GM13977 (cell line): Measurements from ENCODE around the gene HPCAL1.
A peak's percentile ranks its signal among the peaks of the same experiment; 100 is the strongest.

ENCODE experiments used
- DNase-seq: peaks from one replicate; pipeline ENCODE4 v3.0.0; 2012; ENCODE audit warnings: low spot score
- CTCF ChIP-seq: IDR thresholded peaks from 2 replicates; pipeline ENCODE4 v1.5.1; 2012; ENCODE audit warnings: mild to moderate bottlenecking, control low read depth; ENCODE audit not compliant: insufficient read depth; ENCODE audit errors: extremely low read depth, missing control alignments
- in situ Hi-C: fragments of 300-500 bp; cut with MboI; formaldehyde crosslinking; loops from one replicate; pipeline ENCODE4 v1.12.0; 2022; ENCODE audit warnings: low sequenced_read_pairs, low pct_unique_long_range_greater_than_20kb, mixed read lengths, inconsistent platforms; ENCODE audit not compliant: unreplicated experiment

Gene HPCAL1

DNA sequence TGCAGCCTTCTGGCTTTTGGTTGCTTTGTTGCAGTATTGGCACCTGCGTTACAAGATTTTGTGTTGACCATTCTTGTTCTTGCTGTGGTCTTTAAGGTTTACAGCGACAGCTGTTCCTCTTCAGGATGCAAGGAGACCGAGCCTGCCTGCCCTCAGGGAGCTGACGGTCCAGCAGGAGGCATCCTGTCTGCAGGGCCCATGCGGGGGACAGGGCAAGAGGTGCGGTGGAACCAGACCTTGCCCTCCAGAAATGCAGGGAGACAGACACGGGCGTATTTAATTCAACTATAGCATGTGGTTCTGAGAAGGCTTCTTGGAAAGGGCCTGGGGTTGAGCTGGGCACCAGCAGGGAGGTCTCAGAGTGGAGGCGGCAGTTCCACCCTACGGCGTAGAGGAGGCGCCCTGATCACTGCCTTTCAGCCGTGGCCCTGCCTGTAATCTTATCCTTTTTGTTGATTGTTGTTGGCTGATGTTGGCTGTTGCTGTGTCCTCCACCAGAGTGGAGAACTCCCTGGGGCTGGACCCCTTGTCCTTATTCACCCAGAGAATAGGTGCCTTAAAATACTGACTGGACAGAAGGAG is 71.7 kb downstream of the HPCAL1 start:
- no peak for TF ChIP-seq CTCF
- DNase-seq = no peak
- in situ Hi-C loops = no loop called here

GRCh38 chr2:10375570-10376281 is 73.0 kb downstream of the HPCAL1 start:
- peak; percentile 61 for DNase-seq
- no peak for TF ChIP-seq CTCF
- in situ Hi-C loops = no loop called here

GRCh38 chr2:10377052-10377746 is 74.5 kb downstream of the HPCAL1 start:
- DNase-seq = no peak
- in situ Hi-C loops = no loop called here
- no peak for TF ChIP-seq CTCF

GRCh38 chr2:10377747-10378085 is 75.0 kb downstream of the HPCAL1 start:
- DNase-seq = no peak
- no peak for TF ChIP-seq CTCF
- in situ Hi-C loops = no loop called here

DNA sequence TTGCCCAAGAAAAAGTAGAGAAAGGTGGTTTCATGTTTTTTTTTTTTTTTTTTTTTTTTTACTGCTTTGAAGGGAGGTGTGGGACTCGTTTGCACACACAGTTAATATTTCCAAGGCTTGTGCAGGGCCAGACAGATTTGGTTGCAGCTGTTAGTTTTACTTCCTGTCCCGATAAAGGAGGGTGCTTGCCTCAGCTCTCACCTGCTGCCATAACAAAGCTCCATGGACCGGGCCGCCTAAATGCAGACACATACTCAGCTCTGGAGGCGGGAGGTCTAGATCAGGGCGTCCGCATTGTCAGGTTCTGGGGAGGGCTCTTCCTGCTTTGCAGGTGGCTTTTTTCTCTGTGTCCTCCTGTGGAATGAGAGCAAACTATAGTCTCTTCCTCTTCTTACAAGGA is 75.5 kb downstream of the HPCAL1 start:
- TF ChIP-seq CTCF = no peak
- in situ Hi-C loops = no loop called here
- DNase-seq = peak; percentile 73

- no peak for TF ChIP-seq CTCF
- in situ Hi-C loops = no loop called here
- DNase-seq = no peak
These were observed 77.6 kb downstream of the HPCAL1 start for GRCh38 chr2:10380048-10380926.
